CD8-positive, alpha-beta memory T cell (primary cell): ENCODE measurements around the gene ELANE. TPM values are rescaled to one million over a fixed set of nuclear protein-coding genes. Genes with fewer than 3 reads are reported as not detected.
A peak's percentile ranks its signal among the peaks of the same experiment; 100 is the strongest.

Experiments used
- CTCF ChIA-PET: fragments of 350-600 bp; sonication (Branson Sonifier 250); formaldehyde crosslinking; loops from one replicate; lab custom pipeline; 2021; ENCODE audit warnings: antibody characterized with exemption; lab: Charles Lee
- POLR2A ChIA-PET: fragments of 350-600 bp; sonication (Branson Sonifier 250); formaldehyde crosslinking; loops from one replicate; lab custom pipeline; 2021; ENCODE audit warnings: antibody characterized with exemption; lab: Charles Lee
- DNase-seq, 5 donors: peaks; one replicate each; pipeline versions ENCODE4 v3.0.0 to v3.0.0-alpha.2; 2020 to 2022; ENCODE audit warnings: mixed read lengths in 1 of 5
- H3K27ac ChIP-seq: one replicate; pipeline ENCODE4 v1.7.0; 2013; ENCODE audit warnings: low read depth, mild to moderate bottlenecking, low read length, moderate library complexity
- H3K27me3 ChIP-seq: 2 replicates; pipeline ENCODE4 v1.7.0; 2013; ENCODE audit warnings: low read length, mild to moderate bottlenecking; ENCODE audit not compliant: insufficient read depth, poor library complexity, severe bottlenecking
- H3K36me3 ChIP-seq: 2 replicates; pipeline ENCODE4 v1.7.0; 2013; ENCODE audit warnings: mild to moderate bottlenecking, low read length, moderate library complexity; ENCODE audit not compliant: insufficient read depth
- H3K4me1 ChIP-seq: 2 replicates; pipeline ENCODE4 v1.7.0; 2013; ENCODE audit warnings: mild to moderate bottlenecking, low read length, moderate library complexity; ENCODE audit not compliant: insufficient read depth
- H3K4me3 ChIP-seq: 2 replicates; pipeline ENCODE4 v1.7.0; 2013; ENCODE audit warnings: mild to moderate bottlenecking, low read length
- H3K9me3 ChIP-seq: 2 replicates; pipeline ENCODE4 v1.7.0; 2013; ENCODE audit warnings: mild to moderate bottlenecking, low read length
- H3K27ac Mint-ChIP-seq, 8 donors: one replicate each; pipeline ENCODE4 v1.8.0; 2020 to 2021; ENCODE audit warnings: mixed read lengths in 8 of 8, mild to moderate bottlenecking in 6 of 8, inconsistent platforms in 3 of 8, moderate library complexity in 3 of 8
- H3K27me3 Mint-ChIP-seq, 2 donors: one replicate each; pipeline ENCODE4 v1.8.0; 2020 to 2021; ENCODE audit warnings: mixed read lengths in 2 of 2, mild to moderate bottlenecking in 1 of 2, moderate library complexity in 1 of 2
- H3K36me3 Mint-ChIP-seq, 3 donors: one replicate each; pipeline ENCODE4 v1.8.0; 2020 to 2021; ENCODE audit warnings: mixed read lengths in 3 of 3, inconsistent platforms in 1 of 3, mild to moderate bottlenecking in 1 of 3
- H3K4me1 Mint-ChIP-seq, 3 donors: one replicate each; pipeline ENCODE4 v1.8.0; 2020 to 2021; ENCODE audit warnings: mixed read lengths in 3 of 3, inconsistent platforms in 1 of 3, mild to moderate bottlenecking in 1 of 3
- H3K4me3 Mint-ChIP-seq, 7 donors: one replicate each; pipeline ENCODE4 v1.8.0; 2020 to 2021; ENCODE audit warnings: mixed read lengths in 7 of 7, mild to moderate bottlenecking in 6 of 7, moderate library complexity in 4 of 7, inconsistent platforms in 2 of 7
- H3K9me3 Mint-ChIP-seq, 5 donors: one replicate each; pipeline ENCODE4 v1.8.0; 2020 to 2022; ENCODE audit warnings: mixed read lengths in 5 of 5, mild to moderate bottlenecking in 3 of 5, moderate library complexity in 2 of 5, inconsistent platforms in 1 of 5
- polyA plus RNA-seq: library from polyadenylated mRNA; unstranded; fragments of 300-500 nt; fragmentation: Illumina TruSeq; gene quantifications from one replicate; pipeline ENCODE4 v1.2.3, GENCODE V29; 2021
- total RNA-seq, 2 experiments: library from RNA; stranded (reverse); gene quantifications; one replicate each; pipeline ENCODE4 v1.2.3, GENCODE V29; 2021

Gene ELANE
- total and polyA plus RNA-seq, 3 experiments from 2014 or later, result not detected

DNA sequence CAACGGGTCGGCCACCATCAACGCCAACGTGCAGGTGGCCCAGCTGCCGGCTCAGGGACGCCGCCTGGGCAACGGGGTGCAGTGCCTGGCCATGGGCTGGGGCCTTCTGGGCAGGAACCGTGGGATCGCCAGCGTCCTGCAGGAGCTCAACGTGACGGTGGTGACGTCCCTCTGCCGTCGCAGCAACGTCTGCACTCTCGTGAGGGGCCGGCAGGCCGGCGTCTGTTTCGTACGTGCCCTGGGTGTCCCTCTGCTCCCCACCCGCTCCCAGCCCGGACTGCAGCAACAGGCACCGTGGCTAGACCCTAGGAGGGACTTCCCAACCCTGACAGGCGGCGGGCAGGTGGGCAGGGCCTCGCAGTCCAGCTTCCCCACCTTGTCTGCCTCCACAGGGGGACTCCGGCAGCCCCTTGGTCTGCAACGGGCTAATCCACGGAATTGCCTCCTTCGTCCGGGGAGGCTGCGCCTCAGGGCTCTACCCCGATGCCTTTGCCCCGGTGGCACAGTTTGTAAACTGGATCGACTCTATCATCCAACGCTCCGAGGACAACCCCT is 3.5 kb downstream of the ELANE start:
- H3K27me3 ChIP-seq, result peaks cover 16% of the 10 kb centered on the region
- no peaks in the 10 kb centered on the region for H3K36me3 ChIP-seq
- Mint-ChIP-seq H3K4me3 (no peak overlapping the region), H3K27ac (no peak overlapping the region), H3K4me1 (no peaks in the 10 kb centered on the region), H3K36me3 (no peaks in the 10 kb centered on the region), H3K27me3 (peaks cover 6 to 14% of the 10 kb centered on the region in 2 donors), H3K9me3 (no peaks in the 10 kb centered on the region)
- POLR2A ChIA-PET, result no interaction called here
- CTCF ChIA-PET, result interaction anchor here (0.7 to 3.8 kb wide), 10 partner anchors 13 to 128 kb away, joined by 3 to 22 read pairs (median 5); partner anchors contain the start of gene WDR18
- DNase-seq, result no peak
- no peak overlapping the region for H3K27ac ChIP-seq
- H3K4me3 ChIP-seq, result no peak overlapping the region
- H3K4me1 ChIP-seq, result peaks cover 4% of the 10 kb centered on the region
- H3K9me3 ChIP-seq, result no peaks in the 10 kb centered on the region

DNA sequence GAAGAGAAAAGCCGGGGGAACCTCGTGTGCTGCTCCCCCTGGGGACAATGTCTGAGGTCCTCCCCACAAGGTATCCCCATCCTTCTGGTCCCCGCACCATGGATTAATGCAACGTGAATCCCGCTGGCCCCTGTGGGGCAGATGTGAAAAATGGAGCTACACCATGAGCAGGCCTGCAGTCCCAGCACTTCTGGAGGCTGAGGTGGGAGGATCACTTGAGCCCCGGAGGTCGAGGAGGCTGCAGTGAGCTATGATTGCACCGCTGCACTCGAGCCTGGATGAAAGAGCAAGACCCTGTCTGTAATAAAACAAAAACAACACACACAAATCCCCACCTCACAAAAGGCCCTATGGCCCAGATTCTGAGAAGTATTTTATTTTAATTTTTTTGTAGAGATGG is 6.2 kb downstream of the ELANE start:
- Mint-ChIP-seq H3K27ac (no peak overlapping the region), H3K4me1 (peaks cover 7 to 10% (median 9%) of the 10 kb centered on the region in 3 donors), H3K27me3 (peaks cover 6 to 10% of the 10 kb centered on the region in 2 donors), H3K9me3 (no peaks in the 10 kb centered on the region), H3K36me3 (no peaks in the 10 kb centered on the region), H3K4me3 (no peak overlapping the region)
- no peak overlapping the region for H3K27ac ChIP-seq
- ChIA-PET CTCF (interaction anchor here (0.9 to 3.8 kb wide), 5 partner anchors 22 to 125 kb away, joined by 3 to 22 read pairs (median 3); partner anchors contain the start of gene WDR18), POLR2A (interaction anchor here (0.7 to 0.9 kb wide), 2 partner anchors 53 to 224 kb away, joined by 3 to 5 read pairs; no protein-coding TSS in a partner anchor)
- H3K4me1 ChIP-seq, result peaks cover 14% of the 10 kb centered on the region
- no peak for DNase-seq
- H3K9me3 ChIP-seq, result no peaks in the 10 kb centered on the region
- no peak overlapping the region for H3K4me3 ChIP-seq
- no peaks in the 10 kb centered on the region for H3K36me3 ChIP-seq
- H3K27me3 ChIP-seq, result peaks cover 13% of the 10 kb centered on the region

DNA sequence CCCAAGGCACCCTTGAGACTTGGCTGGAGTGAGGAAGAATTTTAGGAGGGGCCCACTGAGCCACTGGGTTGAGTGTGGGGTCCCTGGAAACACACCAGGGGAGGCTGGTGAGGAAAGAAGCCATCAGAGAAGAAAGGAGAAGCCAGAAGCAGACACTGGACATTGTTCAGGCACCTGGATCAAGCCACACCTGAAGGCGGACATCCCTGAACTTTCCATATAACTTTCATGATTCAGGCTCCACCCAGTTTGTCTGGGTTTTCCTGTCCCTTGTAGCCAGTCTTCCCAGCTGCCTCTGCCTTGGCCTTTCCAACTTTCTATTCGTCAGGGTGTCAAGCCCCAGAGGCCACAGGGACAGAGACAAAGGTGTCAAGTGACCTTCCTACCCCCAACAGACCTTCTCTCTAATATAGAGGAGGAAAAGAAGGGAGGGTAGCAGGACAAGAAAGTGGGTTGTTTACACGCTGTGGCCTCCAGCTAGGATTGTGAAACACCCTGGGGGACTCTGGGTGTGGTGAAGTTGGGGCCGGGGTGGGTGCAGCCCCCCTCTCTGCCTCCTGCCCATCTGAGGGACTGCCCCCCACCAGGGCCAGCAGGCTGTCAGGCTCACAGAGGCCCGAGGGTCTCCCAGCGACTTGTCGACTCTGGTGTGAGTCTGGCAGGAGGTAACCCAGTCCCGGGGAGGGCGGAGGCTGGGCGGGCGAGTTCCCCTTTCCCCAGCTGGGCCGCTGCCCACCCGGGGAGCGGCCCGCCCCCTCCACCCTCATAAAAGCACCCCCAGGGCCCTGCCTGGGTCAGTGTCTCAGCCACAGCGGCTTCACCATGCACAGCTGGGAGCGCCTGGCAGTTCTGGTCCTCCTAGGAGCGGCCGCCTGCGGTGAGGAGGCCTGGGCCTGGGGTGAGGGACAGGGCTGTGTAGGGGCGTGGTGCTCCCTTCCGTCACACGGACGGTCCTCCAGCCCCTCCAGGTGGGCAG is 7.1 kb downstream of the ELANE start, which contains the start of gene CFD:
TSS of gene CFD (plus strand) at position 797 of the 976 bp plus-strand sequence. CDS start at position 823, 26 bp downstream.
- Histone ChIP-seq H3K4me1 (peaks cover 23% of the 10 kb centered on the region), H3K27ac (peak within 1 kb of the TSS; percentile 64), H3K4me3 (no peak within 1 kb of the TSS), H3K27me3 (peaks cover 13% of the 10 kb centered on the region), H3K9me3 (no peaks in the 10 kb centered on the region), H3K36me3 (no peaks in the 10 kb centered on the region)
- Mint-ChIP-seq H3K27me3 (peaks cover 6 to 10% of the 10 kb centered on the region in 2 donors), H3K27ac (no peak within 1 kb of the TSS), H3K4me1 (peaks cover 11 to 18% (median 15%) of the 10 kb centered on the region in 3 donors), H3K4me3 (peak within 1 kb of the TSS in 2 of 7 donors; percentile 28 to 47), H3K9me3 (no peaks in the 10 kb centered on the region), H3K36me3 (no peaks in the 10 kb centered on the region)
- ChIA-PET POLR2A (interaction anchor here (0.9 kb wide), 1 partner anchor 52 kb away, joined by 3 read pairs; no protein-coding TSS in a partner anchor), CTCF (interaction anchor here (1.2 to 3.8 kb wide), 4 partner anchors 48 to 125 kb away, joined by 3 to 22 read pairs (median 8); partner anchors contain the start of gene WDR18)
- DNase-seq, result no peak

DNA sequence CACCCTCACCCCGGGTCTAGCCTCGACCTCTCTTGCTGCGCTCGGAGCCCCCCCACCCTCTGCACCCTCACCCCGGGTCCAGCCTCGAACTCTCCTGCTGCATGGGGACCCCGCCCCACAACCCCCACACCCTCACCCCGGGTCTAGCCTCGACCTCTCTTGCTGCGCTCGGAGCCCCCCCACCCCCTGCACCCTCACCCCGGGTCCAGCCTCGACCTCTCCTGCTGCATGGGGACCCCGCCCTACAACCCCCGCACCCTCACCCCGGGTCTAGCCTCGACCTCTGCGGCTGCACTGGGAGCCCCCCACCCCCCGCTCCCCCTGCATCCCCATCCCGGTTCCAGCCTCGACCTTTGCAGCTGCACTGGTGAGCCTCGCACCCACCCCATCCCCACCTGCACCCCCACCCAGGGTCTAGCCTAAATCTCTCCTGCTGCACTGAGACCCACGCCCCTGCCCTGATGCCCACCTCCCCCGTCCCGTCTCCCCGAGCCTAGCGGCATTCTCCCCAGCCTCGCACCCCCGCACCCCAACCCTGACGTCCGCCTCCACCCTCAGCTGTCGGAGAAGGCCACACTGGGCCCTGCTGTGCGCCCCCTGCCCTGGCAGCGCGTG is 9.1 kb downstream of the ELANE start:
- POLR2A ChIA-PET, result interaction anchor here (0.6 to 1.1 kb wide), 2 partner anchors 27 to 64 kb away, joined by 4 read pairs; no protein-coding TSS in a partner anchor
- H3K4me1 ChIP-seq, result peaks cover 24% of the 10 kb centered on the region
- H3K36me3 Mint-ChIP-seq, result peaks cover 0 to 2% (median 0%) of the 10 kb centered on the region in 3 donors

DNA sequence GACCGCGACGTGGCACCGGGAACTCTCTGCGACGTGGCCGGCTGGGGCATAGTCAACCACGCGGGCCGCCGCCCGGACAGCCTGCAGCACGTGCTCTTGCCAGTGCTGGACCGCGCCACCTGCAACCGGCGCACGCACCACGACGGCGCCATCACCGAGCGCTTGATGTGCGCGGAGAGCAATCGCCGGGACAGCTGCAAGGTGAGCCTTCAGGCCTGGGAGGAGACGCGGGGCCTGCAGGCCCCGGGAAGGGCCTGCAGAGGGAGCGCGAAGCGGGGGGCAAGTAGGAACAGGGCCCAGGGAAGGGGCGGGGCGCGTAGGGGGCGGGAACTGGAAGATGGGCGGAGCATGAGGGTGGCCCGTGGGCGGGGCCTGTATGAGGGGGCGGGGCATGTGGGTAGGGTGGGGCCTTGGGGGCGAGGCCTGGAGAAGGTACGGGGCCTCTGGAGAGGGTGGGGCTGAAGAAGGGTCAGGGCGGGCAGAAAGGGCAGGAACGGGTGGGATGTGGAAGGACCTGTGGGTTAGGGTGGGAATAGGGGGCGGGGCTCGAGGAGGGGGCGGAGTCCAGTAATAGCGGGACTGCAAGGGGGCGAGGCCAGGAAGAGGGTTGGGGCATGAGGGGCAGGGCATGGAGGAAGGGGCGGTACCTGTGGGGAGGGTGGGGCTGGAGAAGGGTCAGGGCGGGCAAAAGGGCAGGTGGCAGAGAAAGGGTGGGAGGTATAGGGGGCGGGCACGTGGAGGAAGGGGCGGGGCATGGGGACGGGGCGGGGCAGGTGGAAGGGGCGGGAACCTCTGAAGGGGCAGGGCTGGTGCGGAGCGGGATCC is 9.9 kb downstream of the ELANE start:
- Histone ChIP-seq H3K27ac (no peak overlapping the region), H3K36me3 (no peaks in the 10 kb centered on the region), H3K9me3 (no peaks in the 10 kb centered on the region), H3K4me3 (no peak overlapping the region), H3K27me3 (peaks cover 13% of the 10 kb centered on the region), H3K4me1 (peaks cover 24% of the 10 kb centered on the region)
- ChIA-PET CTCF (interaction anchor here (1.6 to 6.3 kb wide), 5 partner anchors 20 to 382 kb away, joined by 3 to 107 read pairs (median 26); partner anchors contain the start of genes KISS1R, MED16 and RNU6-9), POLR2A (interaction anchor here (0.6 to 2.6 kb wide), 4 partner anchors 26 to 63 kb away, joined by 4 to 18 read pairs (median 6); partner anchors contain the start of genes MED16 and RNU6-9)
- Mint-ChIP-seq H3K36me3 (peaks cover 0 to 2% (median 0%) of the 10 kb centered on the region in 3 donors), H3K4me3 (peak overlapping the region in 4 of 7 donors; percentile 22 to 74 (median 50)), H3K27me3 (peaks cover 6 to 10% of the 10 kb centered on the region in 2 donors), H3K9me3 (no peaks in the 10 kb centered on the region), H3K4me1 (peaks cover 15 to 24% (median 15%) of the 10 kb centered on the region in 3 donors), H3K27ac (peak overlapping the region in 2 of 8 donors; percentile 58)
- DNase-seq, result peak; percentile 54 to 79 (median 58)

More for the DNA sequence above, 9.1 kb downstream of the ELANE start:
- peaks cover 13% of the 10 kb centered on the region for H3K27me3 ChIP-seq
- Mint-ChIP-seq H3K4me3 (peak overlapping the region in 1 of 7 donors; percentile 22), H3K27ac (no peak overlapping the region), H3K9me3 (no peaks in the 10 kb centered on the region), H3K4me1 (peaks cover 15 to 24% (median 15%) of the 10 kb centered on the region in 3 donors), H3K27me3 (peaks cover 6 to 10% of the 10 kb centered on the region in 2 donors)
- H3K4me3 ChIP-seq, result no peak overlapping the region
- no peak for DNase-seq
- H3K27ac ChIP-seq, result no peak overlapping the region
- no peaks in the 10 kb centered on the region for H3K9me3 ChIP-seq
- CTCF ChIA-PET, result no interaction called here
- no peaks in the 10 kb centered on the region for H3K36me3 ChIP-seq

DNA sequence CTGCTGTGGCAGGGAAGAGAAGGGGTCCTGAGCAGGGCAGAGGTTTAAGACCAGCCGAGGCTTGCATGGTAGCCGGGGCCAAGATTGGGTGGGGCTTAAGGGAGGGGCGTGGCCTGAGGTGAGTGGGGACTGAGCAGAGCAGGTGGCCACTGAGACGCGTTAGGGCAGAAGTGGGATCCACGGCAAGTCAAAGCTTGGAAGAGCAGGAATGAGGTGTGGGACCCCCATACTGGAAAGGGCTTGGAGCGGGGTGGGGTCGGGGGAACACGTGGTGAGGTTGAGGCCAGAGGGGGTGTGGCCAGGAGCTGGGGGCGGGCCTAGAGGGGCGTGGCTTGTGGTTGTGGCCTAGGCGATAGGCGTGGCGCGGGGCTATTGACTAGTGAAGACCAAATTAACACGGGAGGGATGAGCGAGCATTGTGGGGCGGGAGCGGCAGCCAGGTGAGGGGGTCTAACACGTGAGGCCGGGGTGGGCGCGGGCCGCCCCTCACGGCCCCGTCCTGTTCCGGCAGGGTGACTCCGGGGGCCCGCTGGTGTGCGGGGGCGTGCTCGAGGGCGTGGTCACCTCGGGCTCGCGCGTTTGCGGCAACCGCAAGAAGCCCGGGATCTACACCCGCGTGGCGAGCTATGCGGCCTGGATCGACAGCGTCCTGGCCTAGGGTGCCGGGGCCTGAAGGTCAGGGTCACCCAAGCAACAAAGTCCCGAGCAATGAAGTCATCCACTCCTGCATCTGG is 10.6 kb downstream of the ELANE start:
- H3K9me3 Mint-ChIP-seq, result no peaks in the 10 kb centered on the region
- Histone ChIP-seq H3K4me1 (peaks cover 24% of the 10 kb centered on the region), H3K36me3 (no peaks in the 10 kb centered on the region), H3K4me3 (peak overlapping the region; percentile 19), H3K27ac (no peak overlapping the region), H3K27me3 (peaks cover 13% of the 10 kb centered on the region), H3K9me3 (no peaks in the 10 kb centered on the region)
- ChIA-PET CTCF (interaction anchor here (0.9 to 6.3 kb wide), 15 partner anchors 13 to 382 kb away, joined by 3 to 107 read pairs (median 8); partner anchors contain the start of genes KISS1R, MED16, R3HDM4 and RNU6-2), POLR2A (interaction anchor here (0.6 to 2.6 kb wide), 6 partner anchors 14 to 60 kb away, joined by 3 to 18 read pairs (median 9); partner anchors contain the start of genes MED16 and RNU6-9)
- peaks cover 0 to 7% (median 3%) of the 10 kb centered on the region in 3 donors for H3K36me3 Mint-ChIP-seq
- peak overlapping the region in 6 of 8 donors; percentile 23 to 89 (median 64) for H3K27ac Mint-ChIP-seq
- H3K4me3 Mint-ChIP-seq, result peak overlapping the region; percentile 66 to 86 (median 74)
- peaks cover 6 to 7% of the 10 kb centered on the region in 2 donors for H3K27me3 Mint-ChIP-seq
- peaks cover 15 to 24% (median 17%) of the 10 kb centered on the region in 3 donors for H3K4me1 Mint-ChIP-seq
- peak; percentile 74 to 88 (median 77) for DNase-seq
